Measurements from ENCODE around the gene RNF146.
A peak's percentile ranks its signal among the peaks of the same experiment; 100 is the strongest.
"Not testable (repeated sequence)": the region's sequence is repeated elsewhere in the genome, so short reads cannot be mapped to it uniquely, and the experiment has no call there.

The RNF146 gene

DNA sequence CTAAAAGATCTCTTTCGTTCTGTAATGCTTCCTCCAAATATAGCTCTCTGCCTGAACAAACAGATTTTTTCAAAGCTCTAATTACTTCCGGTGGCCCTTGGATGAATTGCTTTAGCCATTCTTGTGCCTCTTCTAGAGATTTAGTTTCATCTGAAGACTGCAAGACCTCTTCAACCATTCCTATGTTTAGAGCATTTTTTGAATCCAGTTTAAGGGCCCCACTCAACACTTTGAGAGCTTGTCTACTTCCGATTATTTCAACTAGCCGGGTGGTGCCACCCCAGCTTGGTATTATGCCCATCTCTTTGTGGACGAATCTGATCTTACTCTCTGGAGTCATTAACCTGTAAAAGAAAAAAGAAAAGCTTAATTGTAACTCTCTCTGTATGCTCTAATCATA lies 23.3 kb downstream of the RNF146 start:
- DNase-seq, result no peak

DNA sequence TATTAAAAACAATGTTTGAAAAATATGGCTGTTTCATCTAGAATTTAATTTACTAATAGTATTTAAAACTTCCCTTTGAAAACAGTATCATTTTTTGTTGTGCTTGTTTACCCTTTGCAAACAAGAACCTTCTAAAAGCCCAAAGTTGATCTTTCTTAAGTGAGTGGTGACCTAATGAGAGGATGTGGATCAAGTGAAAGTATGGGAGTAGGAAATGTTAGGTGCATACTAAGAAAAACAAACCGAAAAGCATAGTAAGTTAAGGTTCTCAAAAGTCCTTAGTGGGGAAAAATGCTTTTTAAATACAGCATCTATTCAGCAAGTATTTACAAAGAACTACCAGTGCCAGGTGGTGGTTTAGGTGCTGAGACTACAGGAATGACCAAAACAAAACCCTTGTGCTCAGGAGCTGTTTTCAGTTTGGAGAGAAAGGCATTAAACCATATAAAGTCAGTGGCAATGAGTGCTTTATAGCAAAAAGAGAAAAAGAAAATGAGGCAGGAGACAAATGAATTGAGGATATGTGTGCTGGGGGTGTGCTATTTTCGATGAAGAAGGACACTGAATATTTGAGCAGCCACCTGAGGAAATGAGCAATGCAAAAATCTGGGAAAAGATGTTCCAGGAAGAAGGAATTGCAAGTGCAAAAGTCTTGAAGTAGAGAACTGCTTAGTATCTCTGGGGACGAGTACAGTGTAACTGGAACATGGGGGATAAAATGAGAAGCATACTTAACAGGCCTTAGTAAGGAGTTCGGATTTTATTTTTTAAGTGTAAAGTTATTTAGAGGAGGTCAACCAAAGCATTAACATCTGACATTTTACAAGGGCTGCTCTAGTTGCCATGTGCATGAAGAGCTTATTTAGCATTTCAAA lies 24.0 kb downstream of the RNF146 start:
- DNase-seq, result no peak

DNA sequence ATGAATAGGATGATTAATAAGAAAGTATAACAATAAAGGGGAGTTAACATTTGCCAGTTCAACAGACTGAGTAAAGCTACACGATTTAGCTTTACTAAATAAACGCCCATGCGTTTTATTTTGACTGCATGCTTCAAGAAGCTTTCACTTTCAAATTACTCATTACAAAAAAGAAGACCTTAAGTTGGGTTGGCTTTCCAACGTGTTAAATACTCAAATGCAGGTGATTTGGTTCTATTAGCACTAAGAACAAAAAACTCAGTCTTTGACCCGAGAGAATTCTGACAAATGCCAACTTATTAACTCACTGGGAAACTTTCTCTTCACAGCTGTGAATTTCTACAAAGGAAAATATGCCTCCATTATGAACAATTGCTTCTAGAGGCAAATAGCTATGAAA lies 24.8 kb downstream of the RNF146 start:
- DNase-seq, result no peak

DNA sequence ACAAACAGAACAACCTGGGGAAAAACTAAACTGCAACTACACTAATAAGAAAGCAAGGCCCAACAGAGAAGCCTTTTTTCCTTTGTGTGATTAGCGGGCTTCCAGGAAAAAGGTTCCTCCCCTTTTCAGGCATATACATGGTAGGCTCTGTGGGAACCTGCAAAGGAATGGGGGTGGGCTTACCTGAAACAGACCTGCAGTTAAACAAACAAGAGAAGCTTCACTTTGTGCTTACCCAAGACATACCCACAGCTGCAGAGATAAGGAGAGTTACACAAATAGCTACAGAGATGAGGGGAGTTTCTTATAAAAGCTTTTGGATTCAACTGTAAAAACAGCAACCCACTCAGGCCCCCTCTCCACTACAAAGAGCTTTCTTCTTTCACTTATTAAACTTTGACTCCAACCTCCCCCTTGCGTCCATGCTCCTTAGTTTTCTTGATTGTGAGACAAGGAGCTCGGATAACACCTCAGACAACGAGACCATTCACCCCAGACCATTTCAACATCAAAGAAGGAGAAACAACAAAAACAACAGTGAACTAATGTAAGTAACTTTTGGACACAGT lies 30.9 kb downstream of the RNF146 start:
- DNase-seq, result no peak

DNA sequence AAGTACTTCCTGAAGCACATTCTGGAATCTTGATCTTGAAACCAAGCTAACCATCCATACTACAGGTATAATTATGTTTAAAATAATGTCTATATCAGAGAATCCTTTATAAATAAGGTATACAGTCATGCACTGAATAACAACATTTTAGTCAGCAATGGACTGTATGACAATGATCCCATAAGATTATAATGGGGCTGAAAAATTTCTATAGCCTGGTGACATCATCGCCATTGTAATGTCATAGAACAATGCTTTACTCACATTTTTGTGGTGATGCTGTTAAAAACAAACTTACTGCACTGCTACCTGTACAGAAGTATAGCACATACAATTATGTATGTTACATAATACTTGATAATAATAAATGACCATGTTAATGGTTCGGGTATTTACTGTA lies 31.8 kb downstream of the RNF146 start:
- no peak for DNase-seq

DNA sequence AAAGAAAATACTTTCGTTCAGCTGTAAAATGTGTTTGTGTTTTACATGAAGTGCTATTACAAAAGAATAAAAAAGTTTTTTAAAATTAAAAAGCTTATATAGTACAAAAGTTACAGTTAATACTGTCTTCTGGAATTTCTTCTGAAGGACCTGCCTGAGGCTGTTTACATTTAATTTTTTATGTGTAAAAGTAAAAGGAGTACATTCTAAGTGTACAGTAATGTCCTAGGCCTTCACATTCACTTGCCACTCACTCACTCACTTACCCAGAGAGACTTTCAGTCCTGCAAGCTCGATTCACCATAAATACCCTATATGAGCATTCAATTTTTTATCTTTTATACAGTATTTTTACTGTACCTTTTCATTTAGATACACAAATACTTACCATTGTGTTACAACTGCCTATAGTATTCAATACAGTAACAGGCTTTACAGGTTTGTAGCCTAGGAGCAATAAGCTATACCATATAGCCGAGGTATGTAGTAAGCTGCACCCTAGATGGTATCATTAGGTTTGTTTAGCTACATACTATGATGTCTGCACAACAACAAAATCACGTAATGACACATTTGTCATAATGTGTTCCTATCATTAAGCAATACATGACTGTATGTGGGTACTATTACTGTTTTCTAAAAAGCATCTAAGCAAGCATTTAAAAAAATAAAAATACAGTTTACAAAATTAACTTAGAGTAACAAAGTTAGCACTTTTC lies 33.0 kb downstream of the RNF146 start:
- no peak for DNase-seq

DNA sequence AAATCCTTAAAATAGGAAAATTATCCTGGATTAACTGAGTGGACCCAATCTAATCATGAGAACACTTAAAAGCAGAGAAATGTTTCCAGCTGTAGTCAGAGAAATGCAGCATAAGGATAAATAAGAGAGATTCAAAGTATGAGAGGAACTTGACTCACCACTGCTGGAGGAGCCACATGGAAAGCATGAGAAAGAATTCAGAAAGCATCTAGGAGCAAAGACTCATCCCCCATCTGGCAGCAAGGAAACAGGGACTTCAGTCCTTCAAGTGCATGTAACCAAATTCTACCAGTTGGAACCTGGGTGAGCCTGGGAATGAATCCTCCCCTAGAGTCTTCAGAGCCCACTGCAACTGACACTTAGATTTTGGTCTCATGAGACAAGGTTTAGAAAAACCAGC lies 33.7 kb downstream of the RNF146 start:
- DNase-seq, result no peak

DNA sequence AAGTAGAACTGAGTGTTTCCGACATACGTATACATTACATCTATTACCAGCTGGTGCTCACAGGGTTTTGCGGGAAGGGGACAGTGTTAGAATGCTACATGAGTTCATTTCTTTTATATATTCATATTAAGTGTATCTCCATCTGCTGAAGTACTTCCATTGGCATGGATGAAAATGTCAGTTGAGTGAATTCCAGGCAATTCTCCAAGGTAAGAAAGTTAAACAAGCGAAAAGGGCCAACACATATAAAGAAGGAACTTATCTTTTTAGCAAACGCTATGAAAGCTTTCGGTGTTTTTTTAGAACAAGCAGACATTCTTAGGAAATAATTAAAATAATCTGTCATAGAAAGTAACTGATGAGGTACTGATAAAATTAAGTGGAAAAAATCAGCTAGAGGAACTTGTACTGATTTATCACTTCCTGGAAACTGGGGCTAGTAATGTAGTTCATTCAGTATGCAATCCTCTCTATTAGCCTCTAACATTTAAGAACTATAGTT lies 34.6 kb downstream of the RNF146 start:
- DNase-seq, result no peak

DNA sequence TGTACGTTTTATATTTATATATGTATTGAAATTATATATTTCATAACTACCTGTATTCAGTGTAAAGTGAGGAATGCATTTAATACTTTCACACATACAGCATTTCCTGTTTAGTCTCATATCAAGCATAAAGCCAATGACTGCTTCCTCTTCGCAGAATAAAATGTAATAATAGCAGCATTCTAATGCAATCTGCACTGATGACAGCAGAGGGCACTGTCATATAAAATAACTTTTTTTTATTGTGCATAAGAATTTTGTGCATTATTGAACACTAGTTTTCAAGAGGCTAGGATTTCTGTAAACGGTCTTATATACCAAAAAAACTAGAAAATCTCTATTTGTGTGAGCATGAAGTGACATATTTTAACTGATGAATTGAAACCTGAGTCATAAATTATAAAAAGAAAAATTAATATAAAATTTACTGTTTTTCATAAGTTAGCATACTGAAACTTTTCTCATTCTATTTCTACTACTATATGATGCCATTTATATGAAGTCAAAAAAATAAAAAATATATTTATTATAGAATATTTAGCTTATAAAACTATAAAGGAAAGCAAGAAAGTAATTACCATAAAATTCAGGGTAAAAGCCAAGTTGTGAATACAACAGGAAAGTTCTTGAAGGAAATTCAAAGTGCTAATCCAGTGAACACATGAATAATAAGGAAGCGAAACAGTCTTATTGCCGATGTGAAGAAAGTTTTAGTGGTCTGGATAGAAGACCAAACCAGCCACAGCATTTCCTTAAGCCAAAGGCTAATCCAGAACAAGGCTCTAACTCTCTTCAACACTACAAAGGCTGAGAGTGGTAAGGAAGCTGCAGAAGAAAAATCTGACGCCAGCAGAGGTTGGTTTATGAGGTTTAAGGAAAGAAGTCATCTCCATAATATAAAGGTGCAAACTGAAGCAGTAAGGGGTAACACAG lies 36.3 kb downstream of the RNF146 start:
- DNase-seq, result peak; percentile 57

DNA sequence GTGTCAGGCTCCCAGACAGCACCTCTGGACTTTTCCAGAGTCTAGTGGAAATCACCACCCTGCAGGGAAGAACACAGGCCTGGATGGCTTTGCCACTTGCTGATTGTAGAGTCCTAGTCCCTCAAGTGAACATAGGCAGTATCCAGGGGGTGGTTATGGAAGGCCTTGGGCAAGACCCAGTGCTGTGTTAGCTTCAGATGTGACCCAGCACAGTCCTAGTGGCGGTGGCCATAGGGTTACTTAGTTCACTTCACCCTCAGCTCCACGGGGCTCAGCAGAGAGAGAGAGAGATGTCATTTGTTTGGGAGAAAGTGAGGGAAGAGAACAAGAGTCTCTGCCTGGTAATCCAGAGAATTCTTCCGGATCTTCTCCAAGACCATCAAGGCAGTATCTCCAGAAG lies 37.3 kb downstream of the RNF146 start:
- no peak for DNase-seq

DNA sequence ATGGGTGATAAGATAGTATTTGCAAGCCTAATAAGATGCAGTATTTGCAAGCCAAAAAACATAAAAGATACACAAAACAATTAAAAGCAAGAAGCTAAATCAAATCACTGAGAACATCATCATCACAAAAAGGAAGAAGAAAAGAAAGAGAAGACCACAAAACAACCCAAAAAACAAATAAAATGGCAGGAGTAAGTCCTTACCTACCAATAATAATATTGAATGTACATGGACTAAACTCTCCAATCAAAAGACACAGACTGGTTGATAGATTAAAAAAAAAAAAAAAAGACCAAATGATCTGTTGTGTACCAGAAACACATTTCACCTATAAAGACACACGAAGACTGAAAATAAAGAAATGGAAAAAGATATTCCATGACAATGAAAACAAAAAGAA lies 39.1 kb downstream of the RNF146 start:
- no peak for DNase-seq

DNA sequence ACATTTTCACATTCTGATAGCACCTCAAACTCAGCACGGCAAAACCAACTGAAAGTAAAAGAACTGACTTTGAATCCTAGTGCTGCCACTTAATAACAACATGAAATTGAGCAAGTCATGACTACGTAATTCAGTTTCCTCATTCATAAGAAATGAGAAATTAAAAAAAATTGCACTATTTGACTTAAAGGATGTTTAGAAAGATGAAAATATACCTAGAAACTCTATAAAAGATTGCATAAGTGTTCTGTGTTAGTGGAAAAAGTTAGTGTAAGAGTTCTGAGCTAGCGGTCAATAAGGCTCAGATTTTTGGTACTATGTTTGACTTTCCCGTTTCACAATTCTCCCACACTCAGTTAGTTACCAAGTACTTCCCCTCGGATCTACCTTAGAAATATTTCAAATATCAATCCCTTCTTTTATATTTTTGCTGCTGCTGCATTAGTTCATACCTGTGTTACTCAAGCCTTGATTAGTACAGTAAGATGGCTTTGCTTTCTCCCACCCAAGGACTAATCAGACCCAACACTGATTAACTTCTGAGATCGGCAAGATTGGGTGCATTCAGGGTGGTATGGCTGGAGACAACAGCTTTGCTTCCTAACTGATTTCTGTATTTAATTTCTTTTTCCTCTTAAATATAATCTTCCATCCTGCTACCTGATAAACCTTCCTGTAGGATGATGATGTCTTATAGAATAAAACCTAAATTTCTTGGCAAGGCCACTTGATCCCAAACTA lies 50.9 kb downstream of the RNF146 start:
- DNase-seq, result no peak

DNA sequence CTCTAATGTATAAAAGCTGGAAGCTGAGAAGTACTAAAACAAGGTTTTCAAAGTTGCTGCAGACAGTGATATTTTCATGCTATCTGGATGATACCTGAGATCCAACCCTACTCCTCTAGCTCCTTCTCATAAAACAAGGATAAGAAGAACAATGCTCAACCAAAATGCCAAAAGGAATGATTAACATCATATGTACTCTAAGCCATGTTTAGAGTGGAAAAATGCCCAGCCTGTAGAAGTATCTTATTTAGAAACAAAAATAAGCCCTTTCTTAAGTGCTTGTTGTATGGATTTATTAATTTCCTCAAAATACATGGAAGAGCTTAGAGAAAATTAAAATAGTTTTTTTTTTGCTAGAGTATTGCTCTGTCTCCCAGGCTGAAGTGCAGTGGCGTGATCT lies 53.0 kb downstream of the RNF146 start:
- DNase-seq, result no peak

DNA sequence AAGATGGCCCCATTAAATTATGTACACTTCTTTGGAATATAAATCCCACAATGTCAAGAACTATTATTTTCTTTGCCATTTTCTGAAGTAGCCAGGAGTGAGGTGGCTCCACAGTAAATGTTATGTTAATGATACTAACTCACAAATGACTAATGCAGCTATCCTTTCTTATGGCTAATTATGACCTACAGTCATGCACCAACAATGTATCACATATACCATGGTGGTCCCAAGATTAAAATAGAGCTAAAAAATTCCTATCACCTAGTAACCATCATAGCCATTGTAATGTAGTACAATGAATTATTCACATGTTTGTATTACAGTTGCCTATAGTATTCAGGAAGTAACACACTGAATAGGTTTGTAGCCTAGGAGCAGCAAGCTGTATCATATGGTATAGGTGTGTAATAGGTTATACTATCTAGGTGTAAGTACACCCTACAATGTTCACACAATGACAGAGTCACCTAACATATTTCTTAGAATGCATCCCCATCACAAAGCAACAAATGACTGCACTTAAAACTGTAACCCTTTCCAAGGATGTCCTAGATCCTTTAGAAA lies 61.5 kb downstream of the RNF146 start:
- DNase-seq, result no peak

DNA sequence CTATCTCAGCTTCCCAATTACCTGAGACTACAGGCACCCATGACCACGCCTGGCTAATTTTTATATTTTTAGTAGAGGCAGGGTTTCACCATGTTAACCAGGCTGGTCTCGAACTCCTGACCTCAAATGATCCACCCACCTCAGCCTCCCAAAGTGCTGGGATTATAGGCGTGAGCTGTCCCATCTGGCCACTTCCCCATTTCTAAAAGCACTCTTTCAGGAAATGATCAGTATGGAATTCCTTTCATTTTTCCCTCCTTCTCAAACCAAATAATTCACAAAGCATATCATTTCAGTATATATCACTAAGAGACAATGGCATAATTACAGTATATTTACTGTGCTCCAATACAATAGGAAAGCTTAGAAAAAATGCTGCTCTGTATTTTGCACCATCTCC lies 64.6 kb downstream of the RNF146 start:
- DNase-seq, result not testable (repeated sequence)

DNA sequence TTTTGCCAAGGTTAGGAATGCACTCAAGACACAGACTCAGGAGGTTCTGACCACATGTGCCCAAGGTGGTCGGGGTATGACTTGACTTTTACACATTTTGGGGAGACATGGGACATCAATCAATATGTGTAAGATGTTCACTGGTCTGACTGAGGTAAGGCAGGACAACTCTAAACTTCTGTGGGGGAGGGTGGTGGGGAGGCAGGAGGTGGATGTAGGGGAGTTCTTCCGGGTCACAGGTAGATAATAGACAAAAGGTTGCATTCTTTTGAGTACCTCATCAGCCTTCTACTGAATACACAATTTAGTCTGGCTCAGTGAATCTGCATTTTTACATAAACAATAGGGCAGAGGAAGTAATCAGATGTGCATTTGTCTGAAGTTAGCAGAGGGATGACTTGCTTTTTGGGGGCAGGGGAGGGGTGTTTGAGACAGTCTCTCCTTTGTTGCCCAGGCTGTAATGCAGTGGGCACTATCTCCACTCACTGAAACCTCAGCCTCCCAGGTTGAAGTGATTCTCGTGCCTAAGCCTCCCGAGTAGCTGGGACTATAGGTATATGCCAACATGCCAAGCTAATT lies 65.8 kb downstream of the RNF146 start:
- no peak for DNase-seq
